K562 treated with DMSO at 1 percent for 4 hours (cell line): Measurements from ENCODE around the gene PLAA. TPM values are rescaled to one million over a fixed set of nuclear protein-coding genes. Genes with fewer than 3 reads are reported as not detected.

ENCODE experiments used
- total RNA-seq: library from RNA; unstranded; fragments of 300-600 nt; gene quantifications from 2 replicates; pipeline ENCODE4 v1.2.3, GENCODE V29; 2022; ENCODE audit not compliant: insufficient read depth

The PLAA gene
- total RNA-seq: 6.9 and 11.0 TPM in 2 replicates

DNA sequence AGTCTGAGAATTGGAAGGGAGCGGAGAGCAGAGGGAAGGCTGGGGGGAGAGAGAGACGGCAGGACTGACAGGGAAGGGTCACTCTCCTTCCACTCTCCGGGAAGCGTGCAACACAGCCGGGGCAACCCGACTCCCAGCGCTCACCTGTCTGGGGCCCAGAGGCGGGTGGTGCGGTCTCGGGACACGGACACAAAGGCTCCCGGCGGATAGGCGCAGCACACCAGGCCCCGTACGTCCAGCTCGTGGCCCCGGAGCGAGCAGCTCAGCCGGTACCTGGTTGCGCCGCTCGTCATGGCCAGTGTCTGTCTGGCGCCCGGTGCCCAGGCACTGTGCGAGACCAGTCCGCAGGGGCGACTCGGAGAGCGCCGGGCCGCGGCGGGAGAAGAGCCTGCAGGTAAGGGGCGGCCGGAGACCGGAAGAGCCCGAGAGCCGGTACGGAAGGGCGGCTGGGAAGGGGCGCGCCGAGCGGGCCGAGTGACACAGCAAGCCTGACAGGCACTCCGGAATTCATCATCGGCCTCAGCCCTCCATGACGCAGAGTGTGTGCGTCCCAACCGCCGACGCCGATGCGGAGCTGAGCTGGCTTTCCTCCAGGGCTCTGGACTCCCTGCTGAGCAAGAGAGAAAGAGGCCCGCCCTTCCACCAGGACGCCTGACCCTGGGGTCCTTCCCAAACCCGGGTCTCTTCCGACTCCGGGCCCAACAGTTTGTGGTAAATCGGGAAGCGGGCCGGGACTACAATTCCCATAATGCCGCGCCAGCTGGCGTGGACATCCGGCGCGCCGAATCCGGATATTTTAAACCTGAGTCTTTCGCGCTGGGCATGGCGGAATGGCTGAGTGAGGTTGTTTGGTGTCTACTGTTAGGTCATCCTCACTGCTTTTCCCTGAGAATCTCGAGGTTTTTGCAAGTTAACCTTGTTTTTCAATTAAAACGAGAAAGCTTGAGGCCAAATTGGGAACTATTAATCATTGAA is at the start of gene PLAA:
Gene PLAA (minus strand): TSS at position 490 of the 975 bp plus-strand sequence. CDS start 197 bp downstream, at position 293.

DNA sequence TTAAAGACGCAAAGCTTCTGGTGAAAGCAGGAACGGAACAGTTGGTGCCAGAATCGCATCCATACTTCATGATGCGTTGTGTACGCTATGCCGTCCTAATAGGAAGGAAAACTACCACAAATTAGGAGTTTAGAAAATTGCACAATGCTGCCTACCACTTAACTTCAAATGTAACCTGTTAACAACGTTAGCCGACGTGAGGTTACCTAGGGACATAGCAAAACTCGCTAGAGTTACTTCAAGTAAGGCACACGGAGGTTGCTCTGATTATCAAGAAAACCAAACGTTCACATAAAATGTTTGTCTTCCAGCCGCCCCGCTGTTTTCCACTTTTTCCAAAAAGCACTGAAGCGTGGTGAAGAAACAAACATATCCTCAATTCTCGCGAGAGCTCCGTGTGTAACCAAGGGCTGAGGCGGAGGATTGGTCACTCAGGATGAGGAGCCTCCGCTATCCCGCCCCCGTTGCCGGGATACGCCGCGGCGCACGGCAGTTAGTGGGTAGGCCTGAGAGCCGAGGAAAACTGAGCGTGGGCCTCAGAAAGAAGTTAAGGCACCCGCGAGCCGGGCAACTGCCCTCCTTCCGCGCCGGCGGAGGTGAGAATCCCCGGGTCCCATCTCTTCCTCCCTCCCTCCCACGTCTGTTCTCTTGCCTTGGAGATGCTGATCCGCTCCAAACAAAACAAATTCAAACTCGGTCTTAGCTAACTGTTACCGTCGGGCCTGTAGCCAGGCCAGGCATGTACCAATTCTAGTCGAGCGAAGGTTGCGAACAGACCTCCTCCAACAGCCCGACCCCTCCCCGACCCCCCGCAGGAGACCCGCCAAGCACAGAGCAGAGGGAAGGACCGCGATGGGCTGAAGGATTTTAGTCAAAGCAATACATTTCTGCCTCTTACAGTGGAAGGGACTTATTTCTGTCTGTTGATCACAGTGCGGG is 9.1 kb upstream of the PLAA start, which contains the start of gene IFT74:
Gene IFT74 (plus strand): TSS at position 492 of the 939 bp plus-strand sequence. CDS start 5,556 bp downstream, outside the sequence.

DNA sequence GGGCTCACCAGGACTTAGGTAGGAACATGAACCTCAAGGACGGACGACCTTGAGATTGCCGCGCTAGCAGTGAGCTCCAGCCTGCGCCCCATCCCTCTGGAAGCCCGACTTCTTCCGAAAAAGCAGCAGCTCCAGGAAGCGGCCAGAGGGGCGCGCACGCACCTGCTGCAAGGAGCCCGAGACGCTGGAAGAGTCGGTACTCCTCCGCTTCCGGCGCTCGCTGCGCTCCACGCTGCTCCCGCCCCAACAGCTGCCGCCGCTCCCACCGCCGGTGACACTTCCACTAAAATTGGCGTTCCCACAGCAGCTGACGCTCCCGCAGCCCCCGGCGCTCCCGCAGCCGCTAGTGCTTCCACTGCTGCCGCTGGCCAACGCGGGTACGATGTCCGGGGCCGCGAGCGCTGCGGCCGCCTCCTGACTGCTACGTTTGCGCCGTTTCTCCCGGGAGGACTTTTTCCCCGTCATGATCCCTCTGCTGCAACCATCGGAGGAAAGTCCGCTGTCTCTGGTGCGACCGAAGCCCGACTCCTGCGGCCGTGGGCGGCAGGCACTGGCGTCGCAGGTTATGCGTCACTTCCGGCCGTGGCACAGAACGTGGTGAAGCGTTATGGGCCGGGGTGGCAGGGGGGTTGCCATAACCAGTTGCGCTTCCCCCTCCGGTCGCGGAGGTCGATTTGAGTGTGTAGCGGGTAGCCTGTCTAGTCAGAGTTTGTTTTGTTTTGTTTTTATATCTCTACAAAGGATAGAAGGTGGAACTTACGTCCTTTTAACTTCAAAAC is 54.6 kb downstream of the PLAA start, which contains the start of gene CAAP1:
Gene CAAP1 (minus strand): TSS at position 552 of the 779 bp plus-strand sequence. CDS start 87 bp downstream, at position 465.

Other genes with a start within 250 kb of the PLAA start
- 5.3 and 5.4 TPM in 2 replicates for gene CAAP1, start 54.4 kb downstream of the PLAA start, total RNA-seq
- 3.3 and 3.8 TPM in 2 replicates for gene IFT74, start 9.2 kb upstream of the PLAA start, total RNA-seq
- not detected in 2 replicates for gene LRRC19, start 58.4 kb upstream of the PLAA start, total RNA-seq
- gene TEK, start 162.0 kb upstream of the PLAA start, total RNA-seq: not detected in 2 replicates